GM21786 (cell line): ENCODE data around the gene NUP214.

Experiments used
- ATAC-seq: cut with Tn5 transposase; IDR thresholded peaks from one replicate; pipeline ENCODE4 v1.9.1; 2021; ENCODE audit not compliant: unreplicated experiment

The NUP214 gene

GRCh38 chr9:131276094-131276888 lies 150.9 kb downstream of the NUP214 start, which contains the start of gene FAM78A:
TSS of gene FAM78A (minus strand) at chr9:131276510. CDS start at chr9:131276179, 331 bp downstream.
- no peak for ATAC-seq

- ATAC-seq: no peak
Measured at GRCh38 chr9:131276891-131277286, 151.5 kb downstream of the NUP214 start.

GRCh38 chr9:131277287-131277909 lies 152.0 kb downstream of the NUP214 start:
- ATAC-seq: no peak

GRCh38 chr9:131277910-131278701 lies 152.7 kb downstream of the NUP214 start:
- no peak for ATAC-seq

GRCh38 chr9:131278702-131279111 lies 153.3 kb downstream of the NUP214 start:
- ATAC-seq: no peak

- no peak for ATAC-seq
Measured at GRCh38 chr9:131279196-131279862, 153.9 kb downstream of the NUP214 start.

GRCh38 chr9:131279863-131280570 lies 154.6 kb downstream of the NUP214 start:
- ATAC-seq: no peak

- no peak for ATAC-seq
Measured at GRCh38 chr9:131280660-131281059, 155.3 kb downstream of the NUP214 start.

- ATAC-seq: no peak
Measured at GRCh38 chr9:131281119-131281965, 156.0 kb downstream of the NUP214 start.

- no peak for ATAC-seq
Measured at GRCh38 chr9:131282175-131282574, 156.8 kb downstream of the NUP214 start.

GRCh38 chr9:131282688-131283422 lies 157.5 kb downstream of the NUP214 start:
- no peak for ATAC-seq
